ENCODE data around the gene CLEC16A.

- no peak for TF ChIP-seq CTCF (IDR thresholded peaks at IDR 0.05)
- TF ChIP-seq EP300 (IDR thresholded peaks at IDR 0.05; ENCODE audit: low read depth), result no peak
- no peak for TF ChIP-seq POLR2A (IDR thresholded peaks at IDR 0.05)
- no peak for TF ChIP-seq POLR2AphosphoS5 (IDR thresholded peaks at IDR 0.05)
Measured at GRCh38 chr16:11016993-11017392, 72.6 kb downstream of the CLEC16A start.

Measured in transverse colon (tissue), 4 donors.